Hematopoietic multipotent progenitor cell (in vitro differentiated cells): ENCODE data around the gene SGTB. TPM values are rescaled to one million over a fixed set of nuclear protein-coding genes. Genes with fewer than 3 reads are reported as not detected.

Source experiments
- DNase-seq, 3 donors: peaks; one replicate each; pipeline ENCODE4 v3.0.0-alpha.2; 2011 to 2015; ENCODE audit warnings: low read depth in 2 of 3, low spot score in 2 of 3
- total RNA-seq: library from RNA; depleted of rRNA; stranded (reverse); fragments of >200 nt; gene quantifications from one replicate; pipeline ENCODE4 v1.2.3, GENCODE V29; 2012

The SGTB gene
- 2.7 TPM for total RNA-seq

GRCh38 chr5:65721720-65722574, at the start of gene SGTB, which contains the start of gene NLN:
Gene SGTB, minus strand, starts transcription at chr5:65722109. Its CDS starts 1,302 bp downstream, at chr5:65720807.
Gene NLN, plus strand, starts transcription at chr5:65722205. Its CDS starts 169 bp downstream, at chr5:65722374.
- peak; percentile 57 to 85 (median 75) for DNase-seq

GRCh38 chr5:65771266-65771665, 49.4 kb upstream of the SGTB start:
- DNase-seq, result no peak

DNA sequence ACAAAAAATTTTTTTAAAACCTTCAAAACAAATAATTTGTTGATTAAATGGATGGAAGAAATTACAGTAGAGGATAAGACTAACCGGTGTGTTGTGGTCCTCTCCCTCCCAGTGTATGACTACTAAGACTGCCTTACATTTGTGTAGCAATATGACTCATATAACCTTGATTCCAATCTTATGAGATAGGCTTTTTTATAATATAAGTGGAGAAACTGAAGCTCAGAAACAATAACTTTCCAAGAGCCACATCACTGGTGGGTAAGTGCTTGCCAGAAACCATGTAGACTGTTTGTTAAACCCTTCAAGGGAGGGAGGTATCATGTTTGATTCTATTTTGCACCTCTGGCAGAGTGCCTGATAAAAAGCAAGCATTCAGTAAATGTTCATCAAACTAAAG, 47.6 kb upstream of the SGTB start:
- DNase-seq, result no peak

DNA sequence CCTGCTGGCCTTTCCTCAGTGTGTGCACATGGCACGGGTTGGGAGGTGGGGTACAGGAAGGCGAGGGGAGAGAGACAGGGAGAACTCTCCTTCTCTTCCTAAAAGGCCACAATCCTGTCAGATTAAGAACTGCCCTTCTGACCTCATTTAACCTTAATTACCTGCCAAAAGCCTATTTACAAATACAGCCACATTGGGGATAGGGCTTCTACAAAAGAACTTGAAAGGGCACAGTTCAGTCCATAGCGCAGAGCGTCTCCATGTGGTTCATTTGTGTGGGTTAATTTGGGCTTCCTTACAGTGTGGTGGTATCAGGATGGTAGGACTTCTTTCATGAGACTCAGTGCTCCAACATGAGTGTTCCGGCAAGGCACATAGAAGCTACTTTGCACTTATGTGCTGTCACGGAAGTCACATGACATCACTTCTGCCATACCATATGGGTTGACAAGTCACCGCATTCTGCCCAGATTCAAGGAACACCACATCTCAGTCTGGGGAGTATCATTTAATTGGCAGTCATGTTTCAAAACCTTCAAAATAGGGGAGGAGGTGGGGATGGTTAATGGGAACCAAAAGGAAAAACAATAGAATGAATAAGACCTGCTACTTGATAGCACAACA, 46.9 kb upstream of the SGTB start:
- no peak for DNase-seq

- no peak for DNase-seq
Measured at GRCh38 chr5:65767565-65767964, 45.7 kb upstream of the SGTB start.

- DNase-seq, result no peak
Measured at GRCh38 chr5:65766781-65767180, 44.9 kb upstream of the SGTB start.

DNA sequence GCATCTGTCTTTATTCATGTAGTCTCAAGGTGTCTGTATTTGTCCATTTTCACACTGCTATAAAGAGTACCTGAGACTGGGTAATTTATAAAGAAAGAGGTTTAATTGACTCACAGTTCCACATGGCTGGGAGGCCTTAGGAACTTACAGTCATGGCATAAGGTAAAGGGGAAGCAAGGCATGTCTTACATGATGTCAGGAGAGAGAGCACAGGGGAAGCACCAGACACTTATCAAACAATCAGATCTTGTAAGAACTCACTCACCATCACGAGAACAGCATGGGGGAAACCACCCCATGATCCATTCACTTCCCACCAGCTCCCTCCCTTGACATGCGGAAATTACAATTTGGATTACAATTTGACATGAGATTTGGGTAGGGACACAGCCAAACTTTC, 44.3 kb upstream of the SGTB start:
- no peak for DNase-seq

DNA sequence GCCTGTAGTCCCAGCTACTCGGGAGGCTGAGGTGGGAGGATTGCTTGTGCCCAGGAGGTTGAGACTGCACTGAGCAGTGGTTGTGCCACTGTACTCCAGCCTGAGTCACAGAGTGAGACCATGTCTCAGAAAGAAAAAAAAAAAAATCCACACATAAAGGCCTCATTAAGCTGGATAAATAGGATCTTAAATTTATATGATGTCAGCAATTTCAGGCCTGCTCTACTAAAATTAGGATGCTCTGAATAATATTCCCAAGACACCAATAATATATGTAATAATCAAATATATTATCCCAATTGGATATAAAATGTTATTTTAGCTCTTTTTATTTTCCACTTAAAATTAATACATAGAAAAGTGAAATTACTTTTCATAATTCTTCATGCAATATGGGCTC, 43.7 kb upstream of the SGTB start:
- DNase-seq, result no peak

- no peak for DNase-seq
Measured at GRCh38 chr5:65762234-65762633, 40.3 kb upstream of the SGTB start.

- DNase-seq, result peak; percentile 17 to 77 (median 55)
Measured at GRCh38 chr5:65760504-65761275, 38.8 kb upstream of the SGTB start.

DNA sequence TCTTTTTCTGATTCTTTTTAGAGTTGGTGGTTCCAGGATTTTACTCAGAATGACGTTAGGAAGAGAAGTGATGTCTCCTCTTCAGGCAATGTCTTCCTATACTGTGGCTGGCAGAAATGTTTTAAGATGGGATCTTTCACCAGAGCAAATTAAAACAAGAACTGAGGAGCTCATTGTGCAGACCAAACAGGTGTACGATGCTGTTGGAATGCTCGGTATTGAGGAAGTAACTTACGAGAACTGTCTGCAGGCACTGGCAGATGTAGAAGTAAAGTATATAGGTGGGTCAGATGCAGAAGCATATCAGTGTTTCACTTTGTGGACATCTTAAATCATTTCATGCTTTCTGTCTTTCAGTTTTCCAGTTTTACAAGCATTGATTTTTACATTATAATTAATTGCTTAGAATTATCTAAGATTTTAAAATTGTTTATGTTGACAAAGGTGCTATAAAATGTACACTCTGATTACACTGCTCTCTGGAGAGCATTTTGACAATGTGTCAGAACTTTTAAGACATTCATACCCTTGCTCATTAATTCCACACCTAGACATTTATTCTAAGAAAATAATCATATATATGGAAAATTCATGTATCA, 36.7 kb upstream of the SGTB start:
- DNase-seq, result no peak

DNA sequence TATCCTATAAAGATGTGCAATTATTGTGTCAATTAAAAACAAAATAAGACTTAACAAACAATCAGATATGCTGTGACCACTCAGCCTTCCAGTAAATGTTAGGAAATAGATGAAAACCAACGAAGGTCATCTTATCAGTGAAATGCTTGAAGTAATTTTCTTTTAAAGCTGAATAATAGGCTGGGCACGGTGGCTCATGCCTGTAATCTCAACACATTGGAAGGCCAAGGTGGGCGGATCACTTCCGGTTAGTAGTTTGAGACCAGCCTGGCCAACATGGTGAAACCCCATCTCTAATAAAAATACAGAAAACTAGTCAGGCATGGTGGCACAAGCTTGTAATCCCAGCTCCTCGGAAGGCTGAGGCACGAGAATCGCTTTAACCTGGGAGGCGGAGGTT, 31.3 kb upstream of the SGTB start:
- no peak for DNase-seq

DNA sequence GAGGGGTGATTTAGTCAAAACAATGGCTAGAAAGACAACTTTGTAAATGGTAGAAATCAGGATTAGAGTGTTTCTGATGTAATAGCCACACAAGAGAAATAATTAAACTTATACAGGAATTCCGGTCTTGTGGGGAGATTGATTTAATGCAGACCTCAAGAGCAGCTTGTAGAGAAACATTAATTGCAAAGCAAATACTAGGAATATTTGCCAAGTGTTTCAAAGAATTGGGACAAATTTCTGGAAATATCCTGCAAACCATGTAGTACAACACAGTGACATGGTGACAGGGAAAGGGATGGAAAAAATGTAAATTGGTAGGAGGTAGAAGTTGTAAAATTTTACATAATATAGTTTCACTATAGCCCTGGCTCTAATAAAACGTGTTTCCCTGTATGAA, 29.0 kb upstream of the SGTB start:
- no peak for DNase-seq

- DNase-seq, result no peak
Measured at GRCh38 chr5:65749956-65750355, 28.0 kb upstream of the SGTB start.

DNA sequence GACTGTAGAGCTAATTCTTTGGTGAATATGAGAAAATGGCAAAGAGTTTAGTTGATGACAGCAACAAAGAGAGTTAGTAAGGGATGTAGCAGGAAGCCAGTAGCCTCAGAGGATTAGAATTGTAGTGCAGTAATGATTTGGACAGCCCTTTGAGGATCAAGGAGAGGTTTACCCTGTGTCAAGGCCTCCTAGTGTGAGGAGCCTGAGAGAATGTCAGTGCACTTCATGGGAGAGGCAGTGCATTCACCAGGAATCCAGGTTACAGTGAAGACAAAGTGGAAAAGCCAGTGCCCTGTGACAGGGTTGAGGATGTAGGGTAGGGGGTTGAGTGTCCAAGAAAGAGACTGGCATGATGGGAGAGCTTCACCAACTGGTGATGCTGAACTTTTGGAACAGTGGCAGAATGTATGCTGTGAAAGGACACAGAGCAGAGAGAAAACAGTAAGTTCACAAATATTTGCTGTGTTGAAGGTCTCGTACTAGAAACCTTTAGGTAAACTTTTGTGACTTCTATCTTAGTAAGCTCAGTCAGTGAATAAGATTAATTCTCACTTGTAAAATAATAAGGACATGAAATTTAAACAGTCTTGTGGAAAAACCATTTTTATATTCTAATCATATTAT, 27.4 kb upstream of the SGTB start:
- DNase-seq, result no peak

DNA sequence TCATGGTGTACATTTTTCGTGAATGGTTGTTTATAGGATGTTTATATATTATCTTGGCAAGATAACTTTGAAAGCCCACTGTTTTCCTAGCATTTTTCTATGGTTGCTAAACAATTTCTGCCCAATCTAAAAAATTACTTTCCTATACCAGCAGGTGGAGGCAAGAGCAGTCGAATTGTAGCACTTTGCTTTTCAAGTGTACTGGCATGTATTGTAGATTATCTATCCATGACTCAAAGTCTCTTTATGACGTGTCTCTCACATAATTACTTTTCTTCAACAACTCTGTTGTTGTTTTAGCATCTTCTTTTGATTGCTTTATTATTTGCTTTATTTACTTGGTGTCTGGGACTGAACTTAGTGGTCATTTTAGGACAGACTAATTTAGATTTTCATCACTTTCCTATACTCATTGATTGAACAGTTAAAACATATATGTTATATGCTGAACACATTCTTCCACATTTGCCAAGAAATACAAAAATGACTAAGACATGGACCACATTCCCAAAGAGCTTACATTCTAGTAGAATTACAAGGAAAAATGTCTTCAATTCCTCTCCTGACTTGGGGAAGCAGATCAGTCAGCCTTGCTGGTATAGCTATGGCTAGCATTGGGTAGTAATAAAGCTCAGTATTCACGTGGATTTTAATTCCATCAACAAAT, 20.8 kb upstream of the SGTB start:
- DNase-seq, result peak in 2 of 3 donors; percentile 35 to 63

DNA sequence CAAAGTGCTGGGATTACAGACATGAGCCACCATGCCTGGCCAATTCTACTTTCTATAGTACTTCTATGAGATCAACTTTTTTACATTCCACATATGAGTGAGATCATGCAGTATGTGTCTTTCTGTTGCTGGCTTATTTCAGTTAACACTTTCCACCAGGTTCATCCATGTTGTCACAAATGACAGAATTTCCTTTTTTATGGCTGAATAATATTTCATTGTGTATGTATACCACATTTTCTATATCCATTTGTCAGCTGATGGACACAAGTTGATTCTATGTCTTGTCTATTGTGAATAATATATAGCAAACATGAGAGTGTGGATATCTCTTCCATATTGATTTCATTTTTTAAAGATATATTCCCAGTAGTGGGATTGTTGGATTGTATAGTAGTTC, 17.3 kb upstream of the SGTB start:
- DNase-seq, result no peak

- no peak for DNase-seq
Measured at GRCh38 chr5:65738305-65738704, 16.4 kb upstream of the SGTB start.

DNA sequence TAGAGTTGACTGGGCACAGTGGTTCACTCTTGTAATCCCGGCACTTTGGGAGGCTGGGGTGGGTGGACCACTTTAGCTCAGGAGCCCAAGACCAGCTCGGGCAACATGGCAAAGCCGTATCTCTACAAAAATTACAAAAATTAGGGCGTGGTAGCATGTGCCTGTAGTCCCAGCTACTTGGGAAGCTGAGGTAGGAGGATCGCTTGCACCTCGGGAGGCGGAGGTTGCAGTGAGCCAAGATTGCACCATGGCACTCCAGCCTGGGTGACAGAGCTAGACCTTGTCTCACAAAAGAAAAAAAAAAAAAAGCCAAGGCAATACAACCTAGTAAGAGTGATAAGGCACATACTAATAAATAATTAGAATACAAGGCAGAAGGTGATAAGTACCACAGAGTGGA, 15.9 kb upstream of the SGTB start:
- no peak for DNase-seq

- DNase-seq, result no peak
Measured at GRCh38 chr5:65736011-65736410, 14.1 kb upstream of the SGTB start.
